Gastroesophageal sphincter (tissue), 3 donors: Measurements from ENCODE around the gene ABCC11.

Source experiments
- EP300 ChIP-seq: sonication (generic); formaldehyde crosslinking; IDR thresholded peaks from one replicate; pipeline ENCODE4 v1.6.1; 2017; ENCODE audit warnings: antibody characterized with exemption, mild to moderate bottlenecking
- POLR2A ChIP-seq, 2 donors: fragments of 450-650 bp; IDR thresholded peaks; one replicate each; pipeline ENCODE4 v1.6.1; 2017; ENCODE audit warnings: antibody characterized with exemption in 2 of 2, mild to moderate bottlenecking in 2 of 2, moderate library complexity in 1 of 2
- POLR2AphosphoS5 ChIP-seq: sonication (generic); formaldehyde crosslinking; IDR thresholded peaks from one replicate; pipeline ENCODE4 v1.6.1; 2017; ENCODE audit warnings: antibody characterized with exemption
- TF ChIP-seq, protein P1 (sequence below), 4 experiments: fragments of 200-600 bp in 2 of 4; fragments of 450-650 bp in 2 of 4; sonication (generic) in 1 of 4; IDR thresholded peaks; one replicate each; pipeline ENCODE4 v1.5.1; 2017 to 2019; ENCODE audit warnings: antibody characterized with exemption in 4 of 4, mild to moderate bottlenecking in 2 of 4, moderate library complexity in 2 of 4

- TF ChIP-seq, protein P1, sequence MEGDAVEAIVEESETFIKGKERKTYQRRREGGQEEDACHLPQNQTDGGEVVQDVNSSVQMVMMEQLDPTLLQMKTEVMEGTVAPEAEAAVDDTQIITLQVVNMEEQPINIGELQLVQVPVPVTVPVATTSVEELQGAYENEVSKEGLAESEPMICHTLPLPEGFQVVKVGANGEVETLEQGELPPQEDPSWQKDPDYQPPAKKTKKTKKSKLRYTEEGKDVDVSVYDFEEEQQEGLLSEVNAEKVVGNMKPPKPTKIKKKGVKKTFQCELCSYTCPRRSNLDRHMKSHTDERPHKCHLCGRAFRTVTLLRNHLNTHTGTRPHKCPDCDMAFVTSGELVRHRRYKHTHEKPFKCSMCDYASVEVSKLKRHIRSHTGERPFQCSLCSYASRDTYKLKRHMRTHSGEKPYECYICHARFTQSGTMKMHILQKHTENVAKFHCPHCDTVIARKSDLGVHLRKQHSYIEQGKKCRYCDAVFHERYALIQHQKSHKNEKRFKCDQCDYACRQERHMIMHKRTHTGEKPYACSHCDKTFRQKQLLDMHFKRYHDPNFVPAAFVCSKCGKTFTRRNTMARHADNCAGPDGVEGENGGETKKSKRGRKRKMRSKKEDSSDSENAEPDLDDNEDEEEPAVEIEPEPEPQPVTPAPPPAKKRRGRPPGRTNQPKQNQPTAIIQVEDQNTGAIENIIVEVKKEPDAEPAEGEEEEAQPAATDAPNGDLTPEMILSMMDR (IDR thresholded peaks at IDR 0.05) = peak in 1 of 4 experiments; percentile 31
- TF ChIP-seq POLR2AphosphoS5 (no peak), POLR2A (IDR thresholded peaks at IDR 0.05) (no peak), EP300 (no peak)
These were observed 15.4 kb downstream of the ABCC11 start for GRCh38 chr16:48231727-48232492.
